HepG2 (cell line): ENCODE results near the gene MRPL18. TPM values are rescaled to one million over a fixed set of nuclear protein-coding genes. Genes with fewer than 3 reads are reported as not detected.
A peak's percentile ranks its signal among the peaks of the same experiment; 100 is the strongest.

ENCODE experiments used
- AKAP8 ChIP-seq: sonication (generic); formaldehyde crosslinking; IDR thresholded peaks from 2 replicates; pipeline ENCODE4 v1.5.1; 2020; ENCODE audit warnings: mild to moderate bottlenecking, missing genetic modification reagents
- MIER2 ChIP-seq: IDR thresholded peaks from 2 replicates; pipeline ENCODE4 v1.6.1; 2016; ENCODE audit warnings: missing biosample characterization, missing genetic modification reagents
- MZF1 ChIP-seq: sonication (generic); formaldehyde crosslinking; IDR thresholded peaks from 2 replicates; pipeline ENCODE4 v1.8.1; 2023; ENCODE audit warnings: mild to moderate bottlenecking, missing genetic modification reagents, borderline replicate concordance
- NFRKB ChIP-seq: fragments of 450-650 bp; IDR thresholded peaks from 2 replicates; pipeline ENCODE4 v1.6.1; 2017
- POLR2G ChIP-seq: fragments of 200-400 bp; formaldehyde crosslinking; IDR thresholded peaks from 2 replicates; pipeline ENCODE4 v1.6.1; 2018; ENCODE audit warnings: mild to moderate bottlenecking, low read depth, low read length, moderate library complexity
- SALL1 ChIP-seq: sonication (generic); formaldehyde crosslinking; IDR thresholded peaks from 2 replicates; pipeline ENCODE4 v1.8.0; 2022; ENCODE audit warnings: mild to moderate bottlenecking, missing genetic modification reagents
- SSRP1 ChIP-seq: IDR thresholded peaks from 2 replicates; pipeline ENCODE4 v1.6.1; 2016; ENCODE audit warnings: control low read depth
- TOE1 ChIP-seq: sonication (generic); formaldehyde crosslinking; IDR thresholded peaks from 2 replicates; pipeline ENCODE4 v1.4.0; 2020; ENCODE audit warnings: mild to moderate bottlenecking, missing genetic modification reagents
- ZNF101 ChIP-seq: sonication (generic); formaldehyde crosslinking; IDR thresholded peaks from 2 replicates; pipeline ENCODE4 v1.4.0; 2020; ENCODE audit warnings: mild to moderate bottlenecking, low read depth, missing genetic modification reagents, borderline replicate concordance
- ZNF34 ChIP-seq: sonication (generic); formaldehyde crosslinking; IDR thresholded peaks from 2 replicates; pipeline ENCODE4 v1.4.0; 2020; ENCODE audit warnings: mild to moderate bottlenecking, missing genetic modification reagents, borderline replicate concordance
- ZNF451 ChIP-seq: sonication (generic); formaldehyde crosslinking; IDR thresholded peaks from 2 replicates; pipeline ENCODE4 v1.5.0; 2020; ENCODE audit warnings: mild to moderate bottlenecking, missing genetic modification reagents
- ZNF589 ChIP-seq: sonication (generic); formaldehyde crosslinking; conservative IDR thresholded peaks from 2 replicates; pipeline ENCODE4 v1.8.0; 2022; ENCODE audit warnings: mild to moderate bottlenecking, moderate library complexity, missing genetic modification reagents
- polyA plus RNA-seq, 8 experiments: library from polyadenylated mRNA; depleted of rRNA in 3 of 8; stranded (reverse) in 7 of 8; unstranded in 1 of 8; fragments of >200 nt; fragmentation: Illumina TruSeq in 4 of 8; extraction: Trizol in 4 of 8; gene quantifications; 2 replicates each; pipeline versions ENCODE4 v1.2.1 to v1.2.3, GENCODE V29; 2011 to 2016; ENCODE audit warnings: low read depth in 4 of 8, missing spikeins in 1 of 8, mixed read lengths in 1 of 8; ENCODE audit not compliant: insufficient read depth in 1 of 8
- total RNA-seq, 5 experiments: library from RNA; depleted of rRNA; stranded (reverse); fragments of >200 nt; fragmentation: Illumina TruSeq; extraction: Trizol; gene quantifications; 2 replicates each; pipeline ENCODE4 v1.2.3, GENCODE V29; 2016; ENCODE audit warnings: low read depth in 1 of 5
- TF ChIP-seq, protein P1 (sequence below): sonication (generic); formaldehyde crosslinking; IDR thresholded peaks from 2 replicates; pipeline ENCODE4 v1.4.0; 2020; ENCODE audit warnings: mild to moderate bottlenecking, missing genetic modification reagents
- TF ChIP-seq, protein P2 (sequence below), 2 experiments: sonication (generic) in 1 of 2; formaldehyde crosslinking in 1 of 2; IDR thresholded peaks; 2 replicates each; pipeline versions ENCODE4 v1.4.0 to v1.6.1; 2016 to 2020; ENCODE audit warnings: borderline replicate concordance in 1 of 2, low read depth in 1 of 2, mild to moderate bottlenecking in 1 of 2, missing genetic modification reagents in 1 of 2
- TF ChIP-seq, protein P3 (sequence below): IDR thresholded peaks from 2 replicates; pipeline ENCODE4 v1.6.1; 2016; ENCODE audit warnings: missing biosample characterization, missing genetic modification reagents, low read depth

MRPL18 gene
- total and polyA plus RNA-seq, 2 of the 13 experiments (the other 11 are each of a cell fraction or from before 2014, with no cell fraction given): 85.6 to 176 TPM

DNA sequence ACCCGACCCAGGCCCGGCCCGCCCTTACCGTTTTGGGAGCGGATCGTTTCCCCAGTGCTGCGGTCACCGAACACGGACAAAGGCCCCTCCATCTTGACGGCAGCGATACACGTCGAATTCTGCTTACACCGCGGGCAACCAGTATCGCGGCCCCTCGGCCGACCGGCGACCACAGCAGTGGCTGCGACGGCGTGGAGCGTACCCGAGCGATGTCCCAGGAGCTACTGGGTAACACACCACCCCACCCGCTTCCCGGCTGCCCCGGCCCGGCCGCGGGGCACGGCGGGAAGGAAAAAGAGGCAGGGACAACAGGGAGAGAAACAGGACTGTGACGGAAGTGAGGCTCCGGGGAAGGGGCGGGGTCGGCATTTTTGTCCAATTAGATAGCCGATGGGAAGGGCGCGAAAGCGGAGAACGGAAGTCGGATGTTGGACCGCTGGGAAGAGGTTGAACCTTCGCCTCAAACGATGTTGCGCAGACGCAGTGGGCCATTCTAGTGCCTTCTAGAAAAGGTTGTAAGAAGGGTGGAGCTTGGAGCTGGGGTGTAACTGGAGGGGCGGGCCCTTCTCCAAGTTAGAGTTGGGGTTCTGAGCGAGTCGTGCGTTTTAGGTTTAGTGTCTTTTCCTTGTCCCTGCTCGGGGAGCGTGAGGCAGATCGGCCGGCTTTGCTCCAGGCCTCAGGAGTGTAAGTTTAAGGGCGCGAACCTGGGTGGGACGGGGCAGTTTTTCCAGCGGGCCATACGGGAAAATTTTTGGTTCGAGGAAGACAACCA lies 704 bp upstream of the MRPL18 start, which contains the start of gene TCP1 (continued):
- TF ChIP-seq, protein P1, sequence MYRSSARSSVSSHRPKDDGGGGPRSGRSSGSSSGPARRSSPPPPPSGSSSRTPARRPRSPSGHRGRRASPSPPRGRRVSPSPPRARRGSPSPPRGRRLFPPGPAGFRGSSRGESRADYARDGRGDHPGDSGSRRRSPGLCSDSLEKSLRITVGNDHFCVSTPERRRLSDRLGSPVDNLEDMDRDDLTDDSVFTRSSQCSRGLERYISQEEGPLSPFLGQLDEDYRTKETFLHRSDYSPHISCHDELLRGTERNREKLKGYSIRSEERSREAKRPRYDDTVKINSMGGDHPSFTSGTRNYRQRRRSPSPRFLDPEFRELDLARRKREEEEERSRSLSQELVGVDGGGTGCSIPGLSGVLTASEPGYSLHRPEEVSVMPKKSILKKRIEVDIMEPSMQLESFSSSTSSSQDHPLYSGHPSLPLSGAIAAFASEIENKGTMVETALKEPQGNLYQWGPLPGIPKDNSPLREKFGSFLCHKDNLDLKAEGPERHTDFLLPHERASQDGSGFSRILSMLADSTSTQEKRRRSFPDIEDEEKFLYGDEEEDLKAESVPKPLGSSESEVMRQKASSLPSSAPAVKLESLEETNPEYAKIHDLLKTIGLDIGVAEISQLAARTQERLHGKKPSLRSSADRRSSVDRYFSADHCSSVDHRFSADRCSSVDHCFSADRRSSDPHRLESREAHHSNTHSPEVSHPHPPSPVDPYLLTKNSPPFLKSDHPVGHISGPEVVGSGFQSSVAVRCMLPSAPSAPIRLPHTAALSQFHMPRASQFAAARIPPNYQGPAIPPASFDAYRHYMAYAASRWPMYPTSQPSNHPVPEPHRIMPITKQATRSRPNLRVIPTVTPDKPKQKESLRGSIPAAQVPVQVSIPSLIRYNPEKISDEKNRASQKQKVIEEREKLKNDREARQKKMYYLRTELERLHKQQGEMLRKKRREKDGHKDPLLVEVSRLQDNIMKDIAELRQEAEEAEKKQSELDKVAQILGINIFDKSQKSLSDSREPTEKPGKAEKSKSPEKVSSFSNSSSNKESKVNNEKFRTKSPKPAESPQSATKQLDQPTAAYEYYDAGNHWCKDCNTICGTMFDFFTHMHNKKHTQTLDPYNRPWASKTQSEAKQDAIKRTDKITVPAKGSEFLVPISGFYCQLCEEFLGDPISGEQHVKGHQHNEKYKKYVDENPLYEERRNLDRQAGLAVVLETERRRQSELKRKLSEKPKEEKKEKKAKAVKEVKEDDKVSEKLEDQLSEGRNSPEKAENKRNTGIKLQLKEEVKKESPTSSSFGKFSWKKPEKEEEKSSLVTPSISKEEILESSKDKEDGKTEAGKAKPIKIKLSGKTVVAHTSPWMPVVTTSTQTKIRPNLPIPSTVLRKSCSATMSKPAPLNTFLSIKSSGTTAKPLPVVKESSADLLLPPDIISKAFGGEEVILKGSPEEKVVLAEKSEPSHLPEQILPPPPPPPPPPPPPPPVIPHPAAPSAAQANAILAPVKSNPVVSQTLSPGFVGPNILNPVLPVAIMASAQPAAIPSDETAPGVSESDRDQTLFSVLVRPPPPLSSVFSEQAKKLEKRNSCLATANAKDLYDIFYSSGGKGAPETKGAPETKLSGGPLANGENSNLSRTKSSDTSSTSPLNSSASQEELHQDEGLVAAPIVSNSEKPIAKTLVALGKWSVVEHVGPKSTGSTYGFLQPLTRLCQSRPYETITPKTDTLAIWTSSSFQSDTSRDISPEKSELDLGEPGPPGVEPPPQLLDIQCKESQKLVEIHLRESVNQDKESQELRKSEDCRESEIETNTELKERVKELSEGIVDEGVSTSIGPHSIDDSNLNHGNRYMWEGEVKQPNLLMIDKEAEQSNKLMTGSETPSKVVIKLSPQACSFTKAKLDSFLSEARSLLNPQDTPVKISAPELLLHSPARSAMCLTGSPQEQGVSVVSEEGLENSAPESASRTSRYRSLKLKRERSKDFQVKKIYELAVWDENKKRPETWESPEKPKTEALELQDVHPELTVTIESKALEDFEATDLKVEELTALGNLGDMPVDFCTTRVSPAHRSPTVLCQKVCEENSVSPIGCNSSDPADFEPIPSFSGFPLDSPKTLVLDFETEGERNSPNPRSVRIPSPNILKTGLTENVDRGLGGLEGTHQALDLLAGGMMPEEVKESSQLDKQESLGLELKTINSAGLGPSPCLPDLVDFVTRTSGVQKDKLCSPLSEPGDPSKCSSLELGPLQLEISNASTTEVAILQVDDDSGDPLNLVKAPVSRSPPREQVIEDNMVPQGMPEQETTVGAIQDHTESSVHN (CRISPR knock-in tag): peak; percentile 69
- TF ChIP-seq POLR2G: peak; percentile 90
- TF ChIP-seq ZNF589: peak; percentile 94
- TF ChIP-seq MZF1 (CRISPR knock-in tag): no peak; the same call in 1 of the 2 replicates
- 0 out of 2 replicates have a peak, but pooled peaks have one; percentile 36 for TF ChIP-seq ZNF34 (CRISPR knock-in tag)
- TF ChIP-seq TOE1 (CRISPR knock-in tag): no peak; the same call in 1 of the 2 replicates
- TF ChIP-seq, protein P2, sequence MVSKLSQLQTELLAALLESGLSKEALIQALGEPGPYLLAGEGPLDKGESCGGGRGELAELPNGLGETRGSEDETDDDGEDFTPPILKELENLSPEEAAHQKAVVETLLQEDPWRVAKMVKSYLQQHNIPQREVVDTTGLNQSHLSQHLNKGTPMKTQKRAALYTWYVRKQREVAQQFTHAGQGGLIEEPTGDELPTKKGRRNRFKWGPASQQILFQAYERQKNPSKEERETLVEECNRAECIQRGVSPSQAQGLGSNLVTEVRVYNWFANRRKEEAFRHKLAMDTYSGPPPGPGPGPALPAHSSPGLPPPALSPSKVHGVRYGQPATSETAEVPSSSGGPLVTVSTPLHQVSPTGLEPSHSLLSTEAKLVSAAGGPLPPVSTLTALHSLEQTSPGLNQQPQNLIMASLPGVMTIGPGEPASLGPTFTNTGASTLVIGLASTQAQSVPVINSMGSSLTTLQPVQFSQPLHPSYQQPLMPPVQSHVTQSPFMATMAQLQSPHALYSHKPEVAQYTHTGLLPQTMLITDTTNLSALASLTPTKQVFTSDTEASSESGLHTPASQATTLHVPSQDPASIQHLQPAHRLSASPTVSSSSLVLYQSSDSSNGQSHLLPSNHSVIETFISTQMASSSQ (IDR thresholded peaks at IDR 0.05; ENCODE audit: low read depth): no peak
- TF ChIP-seq, protein P2 (CRISPR knock-in tag; IDR thresholded peaks at IDR 0.05; ENCODE audit: borderline replicate concordance): peak; percentile 64
- no peak for TF ChIP-seq NFRKB
- TF ChIP-seq, protein P3, sequence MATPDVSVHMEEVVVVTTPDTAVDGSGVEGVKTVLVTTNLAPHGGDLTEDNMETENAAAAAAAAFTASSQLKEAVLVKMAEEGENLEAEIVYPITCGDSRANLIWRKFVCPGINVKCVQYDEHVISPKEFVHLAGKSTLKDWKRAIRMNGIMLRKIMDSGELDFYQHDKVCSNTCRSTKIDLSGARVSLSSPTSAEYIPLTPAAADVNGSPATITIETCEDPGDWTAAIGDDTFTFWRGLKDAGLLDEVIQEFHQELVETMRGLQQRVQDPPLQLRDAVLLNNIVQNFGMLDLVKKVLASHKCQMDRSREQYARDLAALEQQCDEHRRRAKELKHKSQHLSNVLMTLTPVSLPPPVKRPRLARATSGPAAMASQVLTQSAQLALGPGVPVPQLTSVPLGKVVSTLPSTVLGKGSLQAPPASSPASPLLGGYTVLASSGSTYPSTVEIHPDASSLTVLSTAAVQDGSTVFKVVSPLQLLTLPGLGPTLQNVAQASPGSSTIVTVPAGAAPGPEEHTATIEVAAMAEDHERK (CRISPR knock-in tag): no peak
- peak; percentile 70; the same call in 1 of the 2 replicates for TF ChIP-seq SALL1 (CRISPR knock-in tag)
- no peak for TF ChIP-seq MIER2 (CRISPR knock-in tag)
- TF ChIP-seq ZNF451: peak; percentile 66; the same call in 1 of the 2 replicates
- TF ChIP-seq SSRP1 (CRISPR knock-in tag): no peak; the same call in 1 of the 2 replicates
- TF ChIP-seq ZNF101: no peak
- TF ChIP-seq AKAP8 (CRISPR knock-in tag): peak; percentile 49; the same call in 1 of the 2 replicates
